8988T (cell line): Measurements from ENCODE around the gene PRR11.
"Not testable (repeated sequence)": the region's sequence is repeated elsewhere in the genome, so short reads cannot be mapped to it uniquely, and the experiment has no call there.

Experiments
- DNase-seq: peaks from one replicate; pipeline ENCODE4 v3.0.0; 2011

PRR11 gene

GRCh38 chr17:59221159-59221847 lies 65.8 kb downstream of the PRR11 start:
- no peak for DNase-seq

DNA sequence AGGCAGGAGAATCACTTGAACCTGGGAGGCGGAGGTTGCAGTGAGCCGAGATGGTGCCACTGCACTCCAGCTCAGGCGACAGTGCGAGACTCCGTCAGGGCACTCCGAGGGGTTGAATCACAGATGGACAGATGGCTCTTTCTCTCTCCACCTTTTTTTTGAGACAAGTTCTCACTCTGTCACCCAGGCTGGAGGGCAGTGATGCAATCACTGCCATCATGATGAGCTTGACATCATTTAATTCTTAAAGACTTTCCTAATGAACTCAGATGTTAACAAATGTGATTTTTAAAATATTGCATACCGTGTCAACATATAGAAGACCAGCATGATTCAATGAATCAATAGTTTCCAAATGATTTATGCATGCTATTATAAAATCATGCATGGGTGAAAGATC lies 68.3 kb downstream of the PRR11 start:
- DNase-seq, result no peak

GRCh38 chr17:59228588-59228987 lies 73.0 kb downstream of the PRR11 start:
- not testable (repeated sequence) for DNase-seq

DNA sequence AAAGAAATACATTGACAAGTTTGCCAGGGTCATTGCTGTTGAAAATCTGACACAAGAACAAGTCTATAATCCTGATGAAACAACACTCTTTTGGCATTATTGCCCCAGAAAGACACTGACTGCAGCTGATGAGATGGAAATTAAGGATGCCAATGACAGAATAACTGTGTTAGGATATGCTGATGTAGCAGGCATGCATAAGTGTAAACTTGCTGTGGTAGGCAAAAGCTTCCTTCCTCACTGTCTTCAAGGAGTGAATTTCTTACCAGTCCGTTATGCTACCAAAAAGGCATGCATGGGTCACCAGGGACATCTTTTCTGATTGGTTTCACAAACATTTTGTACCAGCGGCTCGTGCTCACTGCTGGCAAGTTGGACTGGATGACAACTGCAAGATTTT lies 75.2 kb downstream of the PRR11 start:
- no peak for DNase-seq

DNA sequence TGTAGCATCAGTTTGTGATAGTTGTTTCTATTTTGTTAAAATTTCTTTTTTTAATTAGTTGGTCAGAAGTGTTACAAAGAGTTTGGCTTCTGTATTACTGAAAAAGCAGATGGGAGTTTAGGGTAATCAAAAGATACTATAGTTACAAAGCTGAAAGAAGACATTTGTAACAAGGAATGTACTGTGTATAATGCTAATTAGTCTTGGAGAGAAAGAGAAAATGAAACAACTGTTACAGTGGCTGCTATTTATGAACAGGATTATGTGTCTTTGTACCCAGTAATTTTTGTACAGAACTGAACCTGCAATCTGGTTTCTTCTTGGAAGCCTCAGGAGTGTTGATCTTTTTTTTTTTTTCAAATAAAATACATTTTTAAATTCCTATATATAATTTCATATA lies 79.1 kb downstream of the PRR11 start:
- no peak for DNase-seq

- no peak for DNase-seq
Observed at GRCh38 chr17:59238906-59239305, 83.4 kb downstream of the PRR11 start.

GRCh38 chr17:59244081-59244480 lies 88.5 kb downstream of the PRR11 start:
- no peak for DNase-seq
